GM20431 (cell line): ENCODE measurements around the gene NUP62CL.

ENCODE experiments used
- in situ Hi-C: fragments of 300-500 bp; cut with MseI, MboI; formaldehyde crosslinking; loops from one replicate; pipeline ENCODE4 v1.15.0; 2020; ENCODE audit warnings: low sequenced_read_pairs; ENCODE audit not compliant: unreplicated experiment

Gene NUP62CL

DNA sequence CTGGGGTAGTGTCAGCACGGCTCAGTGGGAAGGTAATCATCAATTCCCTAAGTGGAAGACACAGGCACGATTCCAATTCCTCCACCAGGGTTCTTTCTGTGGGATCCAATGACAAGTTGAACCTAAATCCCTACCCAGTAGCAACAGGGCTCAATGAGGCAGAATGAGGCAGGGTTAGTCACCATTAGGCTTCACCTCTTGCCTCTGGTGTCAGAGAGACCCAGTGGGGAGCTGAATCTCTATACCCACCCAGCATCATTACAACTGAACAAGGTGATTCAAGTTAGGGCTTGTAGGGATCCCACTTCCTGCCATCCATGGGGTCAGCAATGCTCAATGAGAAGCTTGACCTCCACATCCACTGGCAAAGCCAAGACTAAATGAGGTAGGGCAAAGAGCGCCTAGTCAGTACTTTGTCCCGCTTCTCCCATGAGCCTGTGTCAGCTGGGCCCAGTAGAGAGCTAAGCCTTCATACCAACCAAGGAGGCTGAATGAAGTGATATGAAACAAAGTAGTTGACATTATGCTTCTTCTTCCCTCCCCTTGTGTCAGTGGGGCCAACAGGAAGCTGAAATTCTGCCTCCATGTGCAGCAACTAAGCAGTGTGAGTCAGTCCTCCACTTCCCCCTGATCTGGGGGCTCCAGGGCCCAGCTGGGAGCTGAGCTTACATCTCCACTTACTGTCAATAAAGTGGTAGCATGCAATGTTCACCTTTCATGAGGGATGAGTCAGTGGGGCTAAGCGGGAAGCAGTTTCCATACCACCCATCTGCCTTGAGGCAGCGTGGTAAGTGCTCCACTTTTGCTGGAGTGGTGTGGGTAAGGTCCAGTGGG lies 51.2 kb downstream of the NUP62CL start:
- in situ Hi-C loops: no loop called here

DNA sequence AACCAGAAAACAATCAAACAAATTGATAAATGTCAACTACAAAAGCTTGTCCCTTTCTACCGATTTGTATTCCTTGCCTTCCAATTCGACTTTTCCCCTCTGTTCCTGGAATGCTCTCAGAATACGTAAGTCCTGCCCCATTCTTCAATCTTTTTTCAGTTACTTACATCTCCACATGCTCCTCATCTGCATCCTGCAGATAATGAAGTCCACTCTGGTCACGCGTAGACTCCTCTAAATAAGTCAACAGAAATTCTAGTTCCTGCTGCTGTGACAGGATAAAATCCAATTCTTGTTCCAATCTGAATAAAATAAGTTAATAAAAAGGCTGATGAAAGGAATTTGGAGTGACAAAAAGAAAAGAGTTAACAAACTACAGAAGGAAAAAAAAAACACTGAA lies 53.2 kb downstream of the NUP62CL start:
- in situ Hi-C loops: no loop called here

DNA sequence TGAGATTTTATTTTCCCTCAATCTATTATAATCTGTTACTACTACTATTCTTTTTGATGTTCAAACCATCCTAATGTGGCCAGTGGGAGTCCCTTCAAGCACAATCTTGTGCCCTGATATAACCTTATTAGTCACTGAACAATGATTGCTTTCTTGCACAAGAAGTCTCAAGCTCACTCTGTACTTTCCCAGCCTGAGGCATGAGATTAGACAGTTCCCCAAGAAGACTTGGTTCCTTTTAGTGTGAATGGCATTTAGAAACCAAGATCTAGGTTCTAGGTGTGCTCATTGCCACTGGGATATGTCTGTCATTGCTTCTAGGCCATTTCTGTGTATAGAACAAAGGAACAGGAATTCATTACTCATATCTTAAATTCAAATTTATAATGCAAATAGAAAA lies 59.6 kb downstream of the NUP62CL start:
- in situ Hi-C loops: no loop called here

DNA sequence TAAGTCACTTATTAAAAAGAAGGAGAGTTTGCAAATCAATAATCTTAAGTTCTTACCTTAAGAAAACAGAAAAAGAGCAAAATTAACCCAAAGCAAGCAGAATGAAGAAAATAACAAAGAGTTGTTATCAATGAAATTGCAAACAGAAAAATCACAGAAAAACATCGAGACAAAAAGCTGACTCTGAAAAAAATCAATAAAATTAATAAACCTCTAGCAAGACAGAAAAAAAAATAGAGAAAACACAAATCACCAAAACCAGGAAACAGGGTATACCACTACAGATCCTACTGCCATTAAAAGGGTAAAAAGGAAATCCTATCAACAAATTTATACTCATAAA lies 70.3 kb downstream of the NUP62CL start:
- in situ Hi-C loops: no loop called here

DNA sequence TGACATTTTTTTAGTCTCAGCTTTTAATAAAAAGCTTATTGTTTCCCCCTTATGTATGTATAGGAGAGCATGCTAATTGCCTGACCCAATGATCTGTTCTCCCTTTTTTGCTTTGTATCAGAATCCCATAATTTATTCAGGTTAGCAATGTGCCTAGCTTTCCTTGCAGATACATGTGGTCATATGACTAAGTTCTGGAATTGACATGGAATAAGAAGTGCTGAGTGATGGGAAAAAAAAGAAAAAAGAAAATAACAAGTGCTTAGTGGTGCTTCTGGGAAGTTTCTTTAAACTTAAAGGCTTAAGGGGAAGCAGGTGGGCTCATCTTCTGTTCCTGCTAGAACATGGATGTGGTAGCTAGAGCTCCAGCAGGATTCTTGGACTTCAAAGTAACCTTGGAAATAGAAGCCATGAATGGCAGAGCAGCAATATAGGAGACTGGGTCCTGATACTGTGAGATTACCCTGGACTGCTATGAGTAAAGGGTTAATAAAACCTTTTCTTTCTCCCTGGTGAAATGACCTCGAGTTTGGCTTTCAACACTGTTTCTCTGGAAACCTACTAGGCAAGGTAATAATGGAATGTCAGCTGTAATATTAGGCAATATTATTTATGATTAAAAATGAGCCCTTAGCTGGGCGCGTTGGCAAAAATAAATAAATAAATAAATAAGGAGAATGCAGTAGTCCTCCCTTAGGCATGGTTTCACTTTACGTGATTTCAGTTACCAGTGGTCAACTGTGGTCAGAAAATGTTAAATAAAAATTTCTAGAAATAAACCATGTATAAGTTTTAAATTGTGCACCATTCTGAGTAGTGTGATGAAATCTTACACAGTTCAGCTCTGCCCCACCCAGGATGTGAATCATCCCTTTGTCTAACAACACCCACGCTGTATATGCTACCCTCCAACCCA lies 70.9 kb downstream of the NUP62CL start:
- in situ Hi-C loops: no loop called here

DNA sequence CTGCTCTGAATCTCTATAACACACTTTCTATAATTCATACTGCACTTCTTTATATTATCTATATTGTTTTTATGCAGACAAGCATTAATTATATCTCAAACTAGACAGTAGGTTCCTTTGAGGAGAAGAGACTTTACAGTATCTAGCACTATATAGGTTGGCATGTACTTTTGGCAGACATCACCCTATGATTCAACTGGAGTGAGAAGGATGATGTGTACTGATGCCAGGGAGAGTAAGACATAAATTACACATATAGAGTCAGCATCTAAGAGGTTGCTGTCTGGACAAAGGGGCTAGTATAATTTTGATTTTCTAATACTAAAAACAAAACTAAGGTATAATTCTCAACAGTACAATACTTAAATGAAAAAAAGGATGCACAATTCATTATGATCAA lies 82.5 kb downstream of the NUP62CL start:
- in situ Hi-C loops: no loop called here

DNA sequence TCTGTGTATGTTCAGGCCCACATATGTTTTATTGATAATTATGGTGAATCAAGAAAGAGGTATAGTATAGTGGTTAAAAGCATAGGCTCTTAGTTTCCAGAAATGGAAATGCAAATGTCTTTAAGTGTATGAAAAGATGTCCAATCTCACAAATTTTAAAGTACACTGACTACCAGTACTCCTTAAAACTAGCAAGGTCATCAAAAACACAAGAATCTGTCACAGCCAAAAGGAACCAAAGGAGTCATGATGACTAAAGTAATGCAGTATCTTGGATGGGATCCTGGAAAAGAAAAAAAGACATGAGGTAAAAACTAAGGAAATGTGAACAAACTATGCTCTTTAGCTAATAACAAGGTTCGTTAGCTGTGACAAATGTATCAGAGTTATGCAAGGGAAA lies 87.0 kb downstream of the NUP62CL start:
- in situ Hi-C loops: no loop called here

DNA sequence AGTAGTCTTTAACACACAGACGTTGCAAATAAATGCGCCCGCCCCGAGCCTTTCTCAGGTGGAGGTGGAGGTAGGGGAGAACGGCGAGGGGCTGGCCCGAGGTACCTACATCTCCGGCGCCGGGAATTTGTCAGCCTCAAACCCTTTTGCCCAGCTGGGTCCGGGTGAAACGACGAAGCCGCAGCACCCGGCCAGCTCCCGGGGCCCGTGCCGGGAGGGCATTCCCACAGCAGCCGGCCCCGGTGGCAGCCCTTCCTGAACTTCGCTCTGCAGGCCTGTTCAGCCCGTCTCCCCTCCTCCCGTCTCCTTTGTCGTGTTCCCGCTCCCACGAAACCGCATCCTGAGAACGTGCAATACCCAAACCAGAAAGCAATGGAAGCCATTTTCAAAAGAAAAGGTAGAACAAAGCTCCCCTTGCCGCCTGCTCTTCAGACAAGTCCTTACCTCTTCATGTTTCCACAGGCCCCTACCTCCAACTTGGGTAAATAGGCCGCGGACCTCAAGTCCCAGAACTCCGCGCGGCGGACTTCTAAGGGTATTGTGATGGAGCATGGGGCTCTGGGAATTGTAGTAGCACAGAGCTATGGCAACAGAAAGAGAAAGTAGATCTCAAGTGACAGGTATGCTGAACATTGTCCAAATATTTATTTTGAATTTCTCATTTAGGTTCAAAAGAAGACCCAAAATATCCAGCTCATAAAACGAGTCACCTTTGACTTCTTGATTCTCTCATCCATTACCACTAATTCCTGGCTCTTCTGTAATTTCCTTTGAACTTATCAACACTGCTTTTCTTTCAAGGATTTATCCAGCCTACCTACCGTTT lies 87.7 kb downstream of the NUP62CL start, which contains the start of gene RBM41:
TSS of gene RBM41 (minus strand) at position 501 of the 826 bp plus-strand sequence. CDS start at position 452, 49 bp downstream.
- in situ Hi-C loops: no loop called here

DNA sequence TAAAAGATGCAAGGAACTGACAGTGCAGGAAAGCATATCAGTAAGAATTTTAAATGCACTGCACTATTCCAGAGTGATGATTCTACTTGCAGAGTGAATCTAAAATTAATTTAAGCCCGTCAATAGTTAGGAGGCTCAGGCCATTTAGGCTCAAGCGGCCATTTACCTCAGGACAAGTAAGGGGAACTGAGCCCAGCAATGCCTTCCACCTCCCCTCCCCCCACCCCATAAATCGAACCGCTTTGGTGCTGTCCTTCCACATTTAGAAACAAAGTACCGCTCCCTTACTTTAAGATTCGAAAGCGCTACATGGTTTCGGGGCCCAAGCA lies 88.3 kb downstream of the NUP62CL start:
- in situ Hi-C loops: no loop called here

DNA sequence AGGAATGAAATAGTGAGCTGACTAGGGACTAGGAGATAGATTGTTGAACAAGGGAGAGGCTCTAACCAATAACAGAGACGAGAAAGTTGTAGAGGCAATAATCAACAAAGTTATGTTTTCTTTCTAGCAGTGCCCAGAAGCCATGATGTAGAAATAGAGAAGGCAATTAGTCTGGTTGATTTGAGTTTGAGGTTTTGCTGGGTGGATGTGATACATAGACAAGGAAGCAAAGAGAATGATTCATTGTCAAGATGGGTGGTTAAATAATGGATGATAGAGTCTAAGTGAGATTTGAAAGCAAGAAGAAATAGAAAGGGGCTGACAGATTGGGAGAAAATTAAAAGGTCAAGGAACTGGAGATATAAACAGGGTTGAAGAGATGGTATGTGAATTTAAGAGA lies 98.8 kb downstream of the NUP62CL start:
- in situ Hi-C loops: no loop called here

DNA sequence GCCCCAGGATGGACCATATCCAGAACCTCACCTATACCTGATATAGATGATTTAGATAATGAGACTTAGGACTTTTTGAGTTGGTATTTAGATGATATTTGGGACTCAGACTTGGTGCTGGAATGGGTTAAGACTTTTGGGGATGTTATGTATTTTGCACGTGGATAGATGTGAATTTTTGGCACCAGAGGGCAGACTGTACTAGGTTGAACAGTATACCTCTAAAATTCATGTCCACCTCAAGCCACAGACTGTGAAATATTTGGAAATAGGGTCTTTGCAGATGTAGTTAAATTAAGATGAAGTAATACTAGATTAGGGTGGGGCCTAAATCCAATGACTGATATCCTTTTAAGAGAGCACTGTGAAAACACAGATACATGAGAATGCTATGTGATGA lies 103.3 kb downstream of the NUP62CL start:
- in situ Hi-C loops: no loop called here

DNA sequence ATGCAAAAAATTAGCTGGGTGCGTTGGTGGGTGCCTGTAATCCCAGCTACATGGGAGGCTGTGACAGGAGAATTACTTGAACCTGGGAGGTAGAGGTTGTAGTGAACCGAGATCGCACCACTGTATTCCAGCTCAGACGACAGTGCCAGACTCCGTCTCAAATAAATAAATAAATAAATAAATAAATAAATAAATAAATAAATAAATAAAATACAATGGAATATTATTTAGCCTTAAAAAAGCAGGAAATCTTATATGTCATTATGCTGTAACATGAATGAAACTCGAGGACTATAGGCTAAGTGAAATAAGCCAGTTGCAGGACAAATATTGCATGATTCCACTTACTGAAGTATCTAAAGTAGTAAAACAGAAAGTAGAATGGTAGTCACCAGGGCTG lies 130.1 kb downstream of the NUP62CL start:
- in situ Hi-C loops: no loop called here
